Measurements from ENCODE around the gene STAT3. TPM values are rescaled to one million over a fixed set of nuclear protein-coding genes. Genes with fewer than 3 reads are reported as not detected.

STAT3 gene
- total RNA-seq, 6 experiments from 2014 or later, result 65.3 to 74.5 (median 68.8) TPM

- no peaks in the 10 kb centered on the region for H3K9me3 Mint-ChIP-seq
- no peaks in the 10 kb centered on the region; the same call in none of the 2 replicates for H3K27me3 Mint-ChIP-seq (ENCODE audit: insufficient read depth)
- peak overlapping the region; percentile 86 for H3K27ac Mint-ChIP-seq
- peak; percentile 42 for DNase-seq
- peaks cover 79% of the 10 kb centered on the region for H3K4me1 Mint-ChIP-seq (ENCODE audit: low read depth)
- H3K4me3 Mint-ChIP-seq, result peak overlapping the region; percentile 69
- peaks cover 34% of the 10 kb centered on the region for H3K36me3 Mint-ChIP-seq (ENCODE audit: low read depth)
- no peak for TF ChIP-seq CTCF (IDR thresholded peaks at IDR 0.05)
Measured at GRCh38 chr17:42407289-42407836, 19.1 kb upstream of the STAT3 start.

GRCh38 chr17:42406615-42407288 lies 18.5 kb upstream of the STAT3 start:
- H3K4me1 Mint-ChIP-seq (ENCODE audit: low read depth), result peaks cover 79% of the 10 kb centered on the region
- H3K27me3 Mint-ChIP-seq (ENCODE audit: insufficient read depth), result no peaks in the 10 kb centered on the region; the same call in none of the 2 replicates
- H3K27ac Mint-ChIP-seq, result peak overlapping the region; percentile 86
- peak overlapping the region; percentile 59 for H3K4me3 Mint-ChIP-seq
- H3K36me3 Mint-ChIP-seq (ENCODE audit: low read depth), result peaks cover 34% of the 10 kb centered on the region
- TF ChIP-seq CTCF (IDR thresholded peaks at IDR 0.05), result no peak
- H3K9me3 Mint-ChIP-seq, result no peaks in the 10 kb centered on the region
- DNase-seq, result no peak

- peak overlapping the region; percentile 48; the same call in 1 of the 2 replicates for H3K27ac Mint-ChIP-seq
Measured at GRCh38 chr17:42405963-42406495, 17.8 kb upstream of the STAT3 start.

GRCh38 chr17:42405076-42405475 lies 16.8 kb upstream of the STAT3 start:
- Mint-ChIP-seq H3K36me3 (ENCODE audit: low read depth) (peaks cover 37% of the 10 kb centered on the region), H3K27me3 (ENCODE audit: insufficient read depth) (no peaks in the 10 kb centered on the region; the same call in none of the 2 replicates), H3K4me1 (ENCODE audit: low read depth) (peaks cover 74% of the 10 kb centered on the region), H3K4me3 (no peak overlapping the region), H3K27ac (peak overlapping the region; percentile 21; the same call in 1 of the 2 replicates), H3K9me3 (no peaks in the 10 kb centered on the region)
- TF ChIP-seq CTCF (IDR thresholded peaks at IDR 0.05), result no peak
- DNase-seq, result no peak

More at GRCh38 chr17:42405963-42406495, 17.8 kb upstream of the STAT3 start:
- H3K9me3 Mint-ChIP-seq, result no peaks in the 10 kb centered on the region
- peaks cover 34% of the 10 kb centered on the region for H3K36me3 Mint-ChIP-seq (ENCODE audit: low read depth)
- H3K4me1 Mint-ChIP-seq (ENCODE audit: low read depth), result peaks cover 73% of the 10 kb centered on the region
- peak; percentile 84 for TF ChIP-seq CTCF (IDR thresholded peaks at IDR 0.05)
- DNase-seq, result peak; percentile 42
- no peak overlapping the region for H3K4me3 Mint-ChIP-seq
- no peaks in the 10 kb centered on the region; the same call in none of the 2 replicates for H3K27me3 Mint-ChIP-seq (ENCODE audit: insufficient read depth)

- H3K4me1 Mint-ChIP-seq (ENCODE audit: low read depth), result peaks cover 73% of the 10 kb centered on the region
- peak overlapping the region; percentile 82 for H3K27ac Mint-ChIP-seq
Measured at GRCh38 chr17:42404326-42405055, 16.2 kb upstream of the STAT3 start.

More at GRCh38 chr17:42404326-42405055, 16.2 kb upstream of the STAT3 start:
- Mint-ChIP-seq H3K27me3 (ENCODE audit: insufficient read depth) (no peaks in the 10 kb centered on the region; the same call in none of the 2 replicates), H3K36me3 (ENCODE audit: low read depth) (peaks cover 37% of the 10 kb centered on the region), H3K9me3 (no peaks in the 10 kb centered on the region), H3K4me3 (no peak overlapping the region)
- DNase-seq, result no peak
- TF ChIP-seq CTCF (IDR thresholded peaks at IDR 0.05), result no peak
